DND-41 (cell line): ENCODE data around the gene MEMO1.

Source experiments
- CTCF ChIP-seq: IDR thresholded peaks from 2 replicates; pipeline ENCODE4 v1.5.1; 2012; ENCODE audit warnings: borderline replicate concordance, low read length, moderate library complexity, mild to moderate bottlenecking; ENCODE audit not compliant: poor library complexity, severe bottlenecking; ENCODE audit errors: extremely low read depth
- EZH2 ChIP-seq: IDR thresholded peaks from 3 replicates; pipeline ENCODE4 v1.6.1; 2012; ENCODE audit warnings: borderline replicate concordance, low read depth, mild to moderate bottlenecking, moderate library complexity, low read length, inconsistent platforms; ENCODE audit not compliant: severe bottlenecking

DNA sequence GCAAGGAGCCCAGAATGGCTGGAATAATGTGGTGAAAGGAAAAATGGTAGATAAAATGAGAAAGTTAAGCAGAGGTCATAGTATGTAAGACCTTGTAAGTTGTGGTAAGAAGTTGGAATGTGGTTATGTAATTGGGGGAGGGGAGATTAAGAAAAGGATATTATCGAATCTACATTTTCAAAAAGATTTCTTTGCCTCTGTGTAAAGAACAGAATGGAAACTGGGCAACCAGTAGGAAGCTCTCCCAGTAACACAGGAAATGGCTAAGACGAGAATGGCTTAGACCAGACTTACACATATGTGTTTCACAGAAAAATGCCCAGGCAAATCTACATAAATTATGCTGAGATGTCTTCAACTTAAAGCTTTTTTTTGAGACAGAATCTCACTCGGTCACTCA lies 13.2 kb downstream of the MEMO1 start:
- no peak for TF ChIP-seq CTCF
- TF ChIP-seq EZH2, result no peak
